Ascending aorta (tissue), 2 donors: ENCODE data around the gene PCSK5. TPM values are rescaled to one million over a fixed set of nuclear protein-coding genes. Genes with fewer than 3 reads are reported as not detected.

Source experiments
- DNase-seq, 2 donors: peaks; one replicate each; pipeline ENCODE4 v3.0.0-alpha.2; 2019; ENCODE audit warnings: low spot score in 2 of 2
- H3K27ac ChIP-seq, 2 donors: fragments of 200-600 bp; sonication (generic); one replicate each; pipeline ENCODE4 v1.5.1; 2016 to 2017; ENCODE audit warnings: mild to moderate bottlenecking in 1 of 2
- H3K27me3 ChIP-seq: fragments of 200-600 bp; sonication (generic); one replicate; pipeline ENCODE4 v1.5.1; 2017
- H3K36me3 ChIP-seq, 2 donors: fragments of 200-600 bp; sonication (generic); one replicate each; pipeline ENCODE4 v1.5.1; 2016
- H3K4me1 ChIP-seq, 2 donors: fragments of 200-600 bp; sonication (generic); one replicate each; pipeline ENCODE4 v1.5.1; 2016 to 2017; ENCODE audit warnings: mild to moderate bottlenecking in 1 of 2
- H3K4me3 ChIP-seq, 2 donors: fragments of 200-600 bp; sonication (generic); one replicate each; pipeline ENCODE4 v1.5.1; 2016 to 2017; ENCODE audit warnings: mild to moderate bottlenecking in 1 of 2
- H3K9me3 ChIP-seq, 2 donors: fragments of 200-600 bp; sonication (generic); one replicate each; pipeline ENCODE4 v1.5.1; 2016
- intact Hi-C: fragments of 100-400 bp; cut with DNase I; formaldehyde crosslinking; loops from one replicate; pipeline ENCODE4 v1.15.1; 2023
- total RNA-seq: library from RNA; depleted of rRNA; stranded (reverse); fragments of >200 nt; gene quantifications from one replicate; pipeline ENCODE4 v1.1.0, GENCODE V29; 2016
- TF ChIP-seq, protein P1 (sequence below), 3 experiments: fragments of 200-600 bp in 2 of 3; fragments of 450-650 bp in 1 of 3; sonication (generic) in 2 of 3; IDR thresholded peaks; one replicate each; pipeline ENCODE4 v1.5.1; 2016 to 2019; ENCODE audit warnings: antibody characterized with exemption in 3 of 3, mild to moderate bottlenecking in 1 of 3, moderate library complexity in 1 of 3

PCSK5 gene
- total RNA-seq, 1 donor from 2014 or later: 66.3 TPM

DNA sequence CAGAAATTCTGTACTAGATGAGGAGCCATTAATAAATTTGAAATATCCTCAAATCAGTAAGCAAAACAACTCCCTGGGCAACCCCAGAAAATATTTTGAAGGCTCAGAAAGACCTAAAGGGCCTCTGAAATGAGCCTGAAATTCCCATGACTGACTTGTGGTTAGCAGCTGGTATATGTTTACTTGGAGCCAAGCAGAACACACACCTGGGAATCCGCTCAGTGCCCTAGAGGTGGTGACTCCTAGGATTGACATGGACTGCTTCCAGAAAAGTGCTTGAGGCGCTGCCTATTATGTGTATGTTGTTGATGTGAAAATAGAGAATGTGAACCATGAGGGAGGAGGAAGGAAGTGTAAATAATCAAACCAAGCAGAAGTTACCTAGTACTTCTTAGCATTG is 489.0 kb downstream of the PCSK5 start:
- no peaks in the 10 kb centered on the region for H3K27me3 ChIP-seq
- H3K4me1 ChIP-seq: no peaks in the 10 kb centered on the region
- H3K9me3 ChIP-seq: no peaks in the 10 kb centered on the region
- no peak for DNase-seq
- H3K36me3 ChIP-seq: no peaks in the 10 kb centered on the region
- TF ChIP-seq, protein P1, sequence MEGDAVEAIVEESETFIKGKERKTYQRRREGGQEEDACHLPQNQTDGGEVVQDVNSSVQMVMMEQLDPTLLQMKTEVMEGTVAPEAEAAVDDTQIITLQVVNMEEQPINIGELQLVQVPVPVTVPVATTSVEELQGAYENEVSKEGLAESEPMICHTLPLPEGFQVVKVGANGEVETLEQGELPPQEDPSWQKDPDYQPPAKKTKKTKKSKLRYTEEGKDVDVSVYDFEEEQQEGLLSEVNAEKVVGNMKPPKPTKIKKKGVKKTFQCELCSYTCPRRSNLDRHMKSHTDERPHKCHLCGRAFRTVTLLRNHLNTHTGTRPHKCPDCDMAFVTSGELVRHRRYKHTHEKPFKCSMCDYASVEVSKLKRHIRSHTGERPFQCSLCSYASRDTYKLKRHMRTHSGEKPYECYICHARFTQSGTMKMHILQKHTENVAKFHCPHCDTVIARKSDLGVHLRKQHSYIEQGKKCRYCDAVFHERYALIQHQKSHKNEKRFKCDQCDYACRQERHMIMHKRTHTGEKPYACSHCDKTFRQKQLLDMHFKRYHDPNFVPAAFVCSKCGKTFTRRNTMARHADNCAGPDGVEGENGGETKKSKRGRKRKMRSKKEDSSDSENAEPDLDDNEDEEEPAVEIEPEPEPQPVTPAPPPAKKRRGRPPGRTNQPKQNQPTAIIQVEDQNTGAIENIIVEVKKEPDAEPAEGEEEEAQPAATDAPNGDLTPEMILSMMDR (IDR thresholded peaks at IDR 0.05): no peak
- no peak overlapping the region for H3K4me3 ChIP-seq
- H3K27ac ChIP-seq: no peak overlapping the region
- intact Hi-C loops: no loop called here

DNA sequence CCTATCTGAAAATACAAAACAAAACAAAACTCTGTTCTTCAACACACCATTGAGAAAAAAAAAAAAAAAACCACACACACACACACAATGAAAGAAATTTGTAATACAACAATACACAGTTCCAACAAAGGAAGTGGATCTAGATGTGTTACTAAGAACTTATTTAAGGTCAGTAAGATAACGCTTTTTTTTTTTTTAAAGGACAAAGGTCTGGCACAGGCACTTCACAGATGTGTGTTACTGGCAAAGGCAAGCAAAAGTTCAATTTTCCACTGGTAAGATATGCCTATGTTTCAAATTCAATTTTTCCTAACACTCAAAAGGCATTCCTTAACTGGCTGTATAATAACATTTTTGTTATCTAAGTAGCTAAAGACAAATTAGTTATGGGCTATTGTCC is 500.2 kb downstream of the PCSK5 start:
- intact Hi-C loops: loop anchor here (5.0 to 10.0 kb wide), 6 partner anchors 133 to 1454 kb away; partner anchors contain the start of genes NMRK1, OSTF1, PCSK5 and PRUNE2
- Histone ChIP-seq H3K4me3 (no peak overlapping the region), H3K4me1 (peaks cover 0 to 11% of the 10 kb centered on the region in 2 donors), H3K36me3 (peaks cover 10 to 25% of the 10 kb centered on the region in 2 donors), H3K27me3 (no peaks in the 10 kb centered on the region), H3K27ac (no peak overlapping the region), H3K9me3 (no peaks in the 10 kb centered on the region)
- TF ChIP-seq, protein P1 (IDR thresholded peaks at IDR 0.05): no peak
- DNase-seq: no peak

DNA sequence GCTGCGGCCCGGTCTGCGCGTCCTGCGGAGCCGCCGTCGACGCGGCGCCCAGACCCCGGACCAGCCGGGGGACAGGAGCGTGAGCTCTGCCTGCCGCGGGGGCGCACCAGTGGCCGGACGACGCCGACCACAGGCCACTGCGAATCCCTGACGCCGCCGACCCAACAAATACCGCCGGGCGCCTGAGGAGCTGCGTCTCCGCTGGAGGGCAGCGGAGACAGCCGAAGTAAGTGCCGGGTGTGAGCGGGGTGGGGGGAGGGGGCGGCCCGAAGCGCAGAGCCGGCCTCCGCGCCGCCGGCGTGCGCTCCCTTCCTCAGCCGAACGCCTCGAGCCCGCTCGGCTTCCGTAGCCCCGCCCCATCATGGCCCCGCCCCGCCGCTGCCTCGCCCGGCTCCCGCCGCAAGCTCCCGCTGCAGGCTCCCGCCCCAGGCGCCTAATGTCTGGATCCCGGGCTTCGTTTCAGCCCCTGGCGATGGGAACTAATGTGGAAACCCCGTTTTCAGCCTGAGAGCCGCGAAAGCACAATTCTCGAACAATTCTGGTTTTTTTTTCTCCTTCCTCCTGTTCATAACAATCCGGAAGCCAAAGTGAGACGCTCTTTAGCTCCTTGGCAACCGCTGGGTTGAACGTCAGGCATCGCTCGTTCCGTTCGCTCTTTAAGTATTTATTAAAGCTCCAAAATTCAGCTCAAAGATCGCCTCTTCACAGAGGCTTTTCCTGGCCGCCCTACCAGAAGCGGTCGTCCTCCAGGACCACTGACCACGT is 503.9 kb downstream of the PCSK5 start, which contains the start of gene RFK:
Gene RFK, minus strand, starts transcription at position 232 of the 765 bp plus-strand sequence. CDS start 255 bp downstream, outside the sequence.
- H3K4me3 ChIP-seq: peak within 1 kb of the TSS; percentile 95 to 97
- H3K4me1 ChIP-seq: peaks cover 0 to 11% of the 10 kb centered on the region in 2 donors
- H3K27ac ChIP-seq: peak within 1 kb of the TSS; percentile 94 to 97
- DNase-seq: peak; percentile 49 to 96
- H3K27me3 ChIP-seq: no peaks in the 10 kb centered on the region
- H3K9me3 ChIP-seq: no peaks in the 10 kb centered on the region
- intact Hi-C loops: loop anchor here (5.0 to 10.0 kb wide), 6 partner anchors 137 to 1450 kb away; partner anchors contain the start of genes NMRK1, OSTF1, PCSK5 and PRUNE2
- TF ChIP-seq, protein P1 (IDR thresholded peaks at IDR 0.05): peak; percentile 48 to 53 (median 52)
- no peaks in the 10 kb centered on the region for H3K36me3 ChIP-seq

- no peaks in the 10 kb centered on the region for H3K36me3 ChIP-seq
- TF ChIP-seq, protein P1 (IDR thresholded peaks at IDR 0.05): no peak
- H3K27ac ChIP-seq: peak overlapping the region; percentile 94 to 97
- H3K4me1 ChIP-seq: peaks cover 0 to 11% of the 10 kb centered on the region in 2 donors
- H3K9me3 ChIP-seq: no peaks in the 10 kb centered on the region
- peak; percentile 21 to 83 for DNase-seq
- intact Hi-C loops: loop anchor here (5.0 to 10.0 kb wide), 6 partner anchors 138 to 1450 kb away; partner anchors contain the start of genes NMRK1, OSTF1, PCSK5 and PRUNE2
- peak overlapping the region; percentile 95 to 97 for H3K4me3 ChIP-seq
- H3K27me3 ChIP-seq: no peaks in the 10 kb centered on the region
Observed at GRCh38 chr9:76394960-76395252, 504.4 kb downstream of the PCSK5 start.

GRCh38 chr9:76395381-76395780 is 504.9 kb downstream of the PCSK5 start:
- Histone ChIP-seq H3K27ac (peak overlapping the region; percentile 94 to 97), H3K4me3 (peak overlapping the region; percentile 95 to 97), H3K27me3 (no peaks in the 10 kb centered on the region), H3K36me3 (no peaks in the 10 kb centered on the region), H3K9me3 (no peaks in the 10 kb centered on the region), H3K4me1 (peaks cover 0 to 11% of the 10 kb centered on the region in 2 donors)
- DNase-seq: no peak
- intact Hi-C loops: loop anchor here (10.0 kb wide), 2 partner anchors 509 to 1449 kb away; partner anchors contain the start of gene PRUNE2
- TF ChIP-seq, protein P1 (IDR thresholded peaks at IDR 0.05): no peak
